ENCODE data around the gene C16orf46.
"Not testable (repeated sequence)": the region's sequence is repeated elsewhere in the genome, so short reads cannot be mapped to it uniquely, and the experiment has no call there.

Gene C16orf46

GRCh38 chr16:81077076-81077940 lies at the start of gene C16orf46:
Gene C16orf46 (minus strand): TSS chr16:81077238. CDS start chr16:81063955, 13,283 bp downstream.
- DNase-seq (ENCODE audit: low read depth): peak; percentile 95

- peak; percentile 57 for DNase-seq (ENCODE audit: low read depth)
These were observed 46.2 kb upstream of the C16orf46 start for GRCh38 chr16:81123092-81123852.

GRCh38 chr16:81121474-81121990 lies 44.5 kb upstream of the C16orf46 start:
- DNase-seq (ENCODE audit: low read depth): no peak

GRCh38 chr16:81117436-81117835 lies 40.4 kb upstream of the C16orf46 start:
- no peak for DNase-seq (ENCODE audit: low read depth)

- DNase-seq (ENCODE audit: low read depth): no peak
These were observed 39.2 kb upstream of the C16orf46 start for GRCh38 chr16:81116285-81116684.

- DNase-seq (ENCODE audit: low read depth): no peak
These were observed 35.4 kb upstream of the C16orf46 start for GRCh38 chr16:81112453-81112852.

GRCh38 chr16:81109274-81109673 lies 32.2 kb upstream of the C16orf46 start:
- not testable (repeated sequence) for DNase-seq (ENCODE audit: low read depth)

GRCh38 chr16:81107511-81107910 lies 30.5 kb upstream of the C16orf46 start:
- no peak for DNase-seq (ENCODE audit: low read depth)

GRCh38 chr16:81106826-81107503 lies 29.9 kb upstream of the C16orf46 start:
- DNase-seq (ENCODE audit: low read depth): peak; percentile 44

GRCh38 chr16:81105946-81106345 lies 28.9 kb upstream of the C16orf46 start:
- DNase-seq (ENCODE audit: low read depth): no peak

- no peak for DNase-seq (ENCODE audit: low read depth)
These were observed 24.7 kb upstream of the C16orf46 start for GRCh38 chr16:81101702-81102101.

GRCh38 chr16:81099958-81100357 lies 22.9 kb upstream of the C16orf46 start:
- no peak for DNase-seq (ENCODE audit: low read depth)

- no peak for DNase-seq (ENCODE audit: low read depth)
These were observed 20.2 kb upstream of the C16orf46 start for GRCh38 chr16:81097230-81097629.

- no peak for DNase-seq (ENCODE audit: low read depth)
These were observed 19.7 kb upstream of the C16orf46 start for GRCh38 chr16:81096715-81097208.

GRCh38 chr16:81095953-81096714 lies 19.1 kb upstream of the C16orf46 start, which contains the start of gene GCSH:
Gene GCSH (minus strand): TSS chr16:81096395. CDS start chr16:81096278, 117 bp downstream.
- peak; percentile 98 for DNase-seq (ENCODE audit: low read depth)

GRCh38 chr16:81095653-81095952 lies 18.6 kb upstream of the C16orf46 start:
- DNase-seq (ENCODE audit: low read depth): no peak

- DNase-seq (ENCODE audit: low read depth): peak; percentile 24
These were observed 17.8 kb upstream of the C16orf46 start for GRCh38 chr16:81094771-81095251.

GRCh38 chr16:81088836-81089235 lies 11.8 kb upstream of the C16orf46 start:
- no peak for DNase-seq (ENCODE audit: low read depth)

- DNase-seq (ENCODE audit: low read depth): no peak
These were observed 4.0 kb upstream of the C16orf46 start for GRCh38 chr16:81081014-81081413.

- no peak for DNase-seq (ENCODE audit: low read depth)
These were observed 3.2 kb upstream of the C16orf46 start for GRCh38 chr16:81080233-81080632.

GRCh38 chr16:81076566-81077075 lies 417 bp downstream of the C16orf46 start:
- DNase-seq (ENCODE audit: low read depth): peak; percentile 80

All from amniotic epithelial cell (primary cell).